Measurements from ENCODE around the gene FOXL1.

Gene FOXL1

DNA sequence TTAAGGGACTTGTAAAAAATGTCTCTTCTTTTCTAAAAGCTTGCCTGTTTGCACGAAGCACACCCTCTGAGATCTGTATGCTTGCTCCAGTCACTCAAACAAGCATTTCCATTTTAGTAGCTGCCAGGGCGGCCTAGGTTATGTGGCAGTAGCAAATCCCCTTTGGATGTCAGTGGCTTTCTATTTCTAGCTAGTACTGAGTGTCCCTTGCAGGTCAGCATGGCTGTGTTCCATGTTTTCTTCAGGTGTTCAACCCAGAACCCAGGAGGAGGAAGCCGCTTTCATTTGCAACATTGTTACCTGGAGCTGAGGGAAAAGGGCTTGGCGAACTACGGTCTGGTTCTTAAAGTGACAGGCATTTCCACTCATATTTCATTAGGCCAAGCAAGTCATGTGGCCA is 36.4 kb downstream of the FOXL1 start:
- no peak overlapping the region for H3K4me3 ChIP-seq (replicated peaks in 1 of 2; ENCODE audit: low read depth in 2 of 2, low read length in 2 of 2)
- TF ChIP-seq, protein P1, sequence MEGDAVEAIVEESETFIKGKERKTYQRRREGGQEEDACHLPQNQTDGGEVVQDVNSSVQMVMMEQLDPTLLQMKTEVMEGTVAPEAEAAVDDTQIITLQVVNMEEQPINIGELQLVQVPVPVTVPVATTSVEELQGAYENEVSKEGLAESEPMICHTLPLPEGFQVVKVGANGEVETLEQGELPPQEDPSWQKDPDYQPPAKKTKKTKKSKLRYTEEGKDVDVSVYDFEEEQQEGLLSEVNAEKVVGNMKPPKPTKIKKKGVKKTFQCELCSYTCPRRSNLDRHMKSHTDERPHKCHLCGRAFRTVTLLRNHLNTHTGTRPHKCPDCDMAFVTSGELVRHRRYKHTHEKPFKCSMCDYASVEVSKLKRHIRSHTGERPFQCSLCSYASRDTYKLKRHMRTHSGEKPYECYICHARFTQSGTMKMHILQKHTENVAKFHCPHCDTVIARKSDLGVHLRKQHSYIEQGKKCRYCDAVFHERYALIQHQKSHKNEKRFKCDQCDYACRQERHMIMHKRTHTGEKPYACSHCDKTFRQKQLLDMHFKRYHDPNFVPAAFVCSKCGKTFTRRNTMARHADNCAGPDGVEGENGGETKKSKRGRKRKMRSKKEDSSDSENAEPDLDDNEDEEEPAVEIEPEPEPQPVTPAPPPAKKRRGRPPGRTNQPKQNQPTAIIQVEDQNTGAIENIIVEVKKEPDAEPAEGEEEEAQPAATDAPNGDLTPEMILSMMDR (IDR thresholded peaks at IDR 0.05; ENCODE audit: low read depth, low read length), result no peak
- no peak for DNase-seq (ENCODE audit: low read depth in 2 of 2)

DNA sequence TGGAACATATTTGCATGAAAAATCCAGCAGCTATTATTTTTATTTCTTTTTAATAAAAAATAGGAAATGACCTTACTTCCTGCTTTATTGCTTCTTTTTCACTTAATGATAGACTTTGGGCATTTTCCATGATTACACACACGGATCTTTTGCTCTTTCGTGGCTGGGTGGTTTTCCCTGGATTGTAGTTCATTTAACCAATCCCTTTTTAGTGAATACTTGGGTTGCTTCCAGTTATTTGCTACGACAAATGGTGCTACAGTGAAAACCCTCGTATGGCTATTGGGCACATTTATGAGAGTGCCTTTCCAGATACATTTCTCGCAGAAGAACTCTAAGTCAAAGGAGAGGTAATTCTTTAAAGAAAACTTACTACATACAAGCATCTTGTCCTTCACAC is 38.6 kb downstream of the FOXL1 start:
- TF ChIP-seq, protein P1 (IDR thresholded peaks at IDR 0.05; ENCODE audit: low read depth, low read length), result no peak
- H3K4me3 ChIP-seq (replicated peaks in 1 of 2; ENCODE audit: low read depth in 2 of 2, low read length in 2 of 2), result no peak overlapping the region
- DNase-seq (ENCODE audit: low read depth in 2 of 2), result no peak

DNA sequence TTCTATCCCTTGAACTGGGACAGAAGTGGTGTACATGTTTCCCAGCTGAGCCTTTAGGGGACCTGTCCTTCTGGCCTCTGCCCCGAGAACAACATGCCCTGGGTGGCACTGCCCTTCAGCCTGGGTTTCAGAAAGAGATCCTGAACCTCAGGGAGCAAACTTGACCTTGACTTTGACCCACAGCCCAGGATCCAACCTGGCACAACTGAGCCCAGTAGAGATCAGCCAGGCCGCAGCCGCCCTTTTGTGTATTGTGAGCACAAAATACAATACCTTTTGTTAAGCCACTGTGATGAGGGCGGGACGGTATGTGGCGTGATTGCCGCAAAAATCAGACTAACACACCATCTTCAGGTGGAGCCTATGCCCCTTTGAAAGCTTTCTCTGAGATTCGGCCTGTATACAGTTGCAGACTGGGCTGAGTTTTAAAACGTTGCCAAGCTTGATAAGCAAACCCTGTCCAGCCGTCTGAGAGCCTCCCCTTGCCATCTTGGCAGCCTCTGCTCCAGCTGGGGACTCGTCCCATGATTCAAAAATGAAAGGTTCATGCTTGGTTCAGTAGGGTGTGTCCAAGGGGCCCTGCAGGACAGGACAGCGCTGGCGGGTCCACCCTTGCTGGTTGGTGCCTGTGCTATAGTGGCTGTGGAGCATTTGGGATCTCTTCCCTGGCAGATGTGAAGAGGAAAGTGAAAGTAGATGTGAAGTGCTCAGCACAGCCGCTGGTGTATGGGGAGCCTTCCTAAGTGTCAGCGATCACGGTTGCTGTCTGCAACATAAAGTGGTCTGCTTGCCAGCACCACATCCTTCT is 40.3 kb downstream of the FOXL1 start:
- H3K4me3 ChIP-seq (replicated peaks in 1 of 2; ENCODE audit: low read depth in 2 of 2, low read length in 2 of 2), result peak overlapping the region in 1 of 2 donors; percentile 30
- DNase-seq (ENCODE audit: low read depth in 2 of 2), result peak; percentile 35 to 45
- TF ChIP-seq, protein P1 (IDR thresholded peaks at IDR 0.05; ENCODE audit: low read depth, low read length), result no peak

DNA sequence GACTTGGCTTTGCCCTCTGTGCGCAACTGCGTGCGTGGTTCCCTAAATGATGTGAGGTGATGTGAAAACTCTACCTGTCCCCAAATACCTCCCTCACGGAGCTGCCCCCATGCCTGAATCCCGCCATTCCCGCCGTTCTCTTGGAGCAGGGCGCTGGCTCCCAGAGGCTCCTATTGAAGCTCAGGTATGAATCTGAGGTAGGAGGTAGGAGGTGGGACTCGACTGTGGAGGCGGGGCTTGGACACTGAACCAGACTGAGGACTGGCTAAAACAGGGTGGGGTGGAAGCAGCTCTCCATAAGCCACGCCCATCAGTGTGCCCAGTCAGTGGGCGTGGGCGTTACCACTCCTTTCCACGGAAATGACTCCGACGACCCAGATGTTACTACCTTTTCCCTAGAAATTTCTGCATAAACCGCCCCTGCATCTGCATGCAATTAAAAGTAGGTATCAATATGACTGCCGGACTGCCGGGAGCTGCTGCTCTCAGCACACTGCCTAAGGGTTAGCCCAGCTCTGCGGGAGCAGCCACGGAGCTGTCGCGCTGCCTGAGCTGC is 41.0 kb downstream of the FOXL1 start:
- TF ChIP-seq, protein P1 (IDR thresholded peaks at IDR 0.05; ENCODE audit: low read depth, low read length), result no peak
- no peak for DNase-seq (ENCODE audit: low read depth in 2 of 2)
- H3K4me3 ChIP-seq (replicated peaks in 1 of 2; ENCODE audit: low read depth in 2 of 2, low read length in 2 of 2), result peak overlapping the region in 1 of 2 donors; percentile 30

DNA sequence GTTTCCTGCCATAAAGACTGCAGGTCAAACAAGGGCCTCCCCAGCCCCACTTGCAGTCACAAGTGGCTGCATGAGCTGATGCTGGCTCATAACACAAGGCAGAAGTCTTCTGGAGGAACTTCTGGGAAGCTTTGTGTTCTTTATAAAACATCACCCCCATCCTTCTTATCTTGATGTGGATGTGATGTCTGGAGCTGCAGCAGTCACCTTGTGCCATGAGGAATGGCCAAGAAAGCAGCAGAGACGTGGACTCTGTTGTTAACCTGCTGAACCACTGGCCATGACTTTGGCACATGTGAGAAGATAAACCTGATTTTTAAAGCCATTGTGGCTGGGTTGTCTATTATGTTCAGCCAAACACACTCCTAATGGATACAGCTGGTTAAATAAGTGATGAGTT is 41.8 kb downstream of the FOXL1 start:
- DNase-seq (ENCODE audit: low read depth in 2 of 2), result no peak
- H3K4me3 ChIP-seq (replicated peaks in 1 of 2; ENCODE audit: low read depth in 2 of 2, low read length in 2 of 2), result no peak overlapping the region
- TF ChIP-seq, protein P1 (IDR thresholded peaks at IDR 0.05; ENCODE audit: low read depth, low read length), result no peak

DNA sequence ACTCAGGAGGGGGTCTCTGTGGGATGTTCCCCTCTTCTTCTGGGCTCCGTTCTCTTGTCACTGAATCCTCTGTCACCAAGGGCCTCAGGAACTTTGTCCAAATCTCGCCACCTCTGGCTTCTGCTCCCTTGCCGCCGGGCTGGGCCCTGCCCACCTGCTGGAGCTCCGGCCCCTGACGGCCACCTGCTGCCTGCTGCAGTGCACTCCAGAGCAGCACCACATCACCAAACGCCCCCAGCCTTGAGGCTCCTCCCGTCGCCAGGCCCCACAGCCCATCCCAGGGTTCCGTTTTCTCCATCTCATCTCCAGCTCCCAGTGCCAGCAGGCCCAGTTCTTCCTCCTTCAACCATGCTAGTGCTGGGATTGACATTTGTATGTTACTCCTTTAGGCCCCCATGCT is 43.6 kb downstream of the FOXL1 start:
- no peak overlapping the region for H3K4me3 ChIP-seq (replicated peaks in 1 of 2; ENCODE audit: low read depth in 2 of 2, low read length in 2 of 2)
- DNase-seq (ENCODE audit: low read depth in 2 of 2), result no peak

More for the DNA sequence above, 43.6 kb downstream of the FOXL1 start:
- TF ChIP-seq, protein P1 (IDR thresholded peaks at IDR 0.05; ENCODE audit: low read depth, low read length), result no peak
